K562 (cell line): ENCODE measurements around the gene C3. TPM values are rescaled to one million over a fixed set of nuclear protein-coding genes. Genes with fewer than 3 reads are reported as not detected.
A peak's percentile ranks its signal among the peaks of the same experiment; 100 is the strongest.

Experiments
- ATAC-seq: fragments of 200-7000 bp; cut with Tn5 transposase; 3 replicates; pipeline ENCODE4 v1.9.1; 2020; ENCODE audit warnings: moderate library complexity
- BruUV-seq: library from RNA; stranded (reverse); fragments of 400-500 nt; replicated peaks from 2 replicates; lab custom pipeline; 2021; lab: Mats Ljungman, UMichigan
- CTCF ChIA-PET: fragments of 300-600 bp; formaldehyde crosslinking; extraction: SDS; loops from one replicate; lab custom pipeline; 2021; ENCODE audit warnings: low intra/inter-chr PET ratio; lab: Yijun Ruan, JAX
- POLR2A ChIA-PET: fragments of 300-600, 350-650 bp; sonication (Branson Sonifier 250); formaldehyde crosslinking; extraction: SDS; loops from one replicate; lab custom pipeline; 2021; ENCODE audit warnings: antibody characterized with exemption, inconsistent platforms; lab: Yijun Ruan, JAX
- DNase-seq, 4 experiments: peaks; one replicate each; pipeline versions ENCODE4 v3.0.0 to v3.0.0-alpha.2; 2011 to 2018; ENCODE audit warnings: low spot score in 3 of 4, mixed read lengths in 3 of 4; ENCODE audit errors: extremely low read depth in 1 of 4
- FAIRE-seq: peaks from 2 replicates; lab custom pipeline; 2011; peaks lifted over from hg19 to GRCh38; lab: Jason Lieb, UNC
- H2AFZ ChIP-seq: 2 replicates; pipeline ENCODE4 v1.6.0; 2011; ENCODE audit warnings: low read depth, low read length, control low read depth, inconsistent platforms
- H3K27ac ChIP-seq: fragments of 200-600 bp; 3 replicates; pipeline ENCODE4 v1.8.0; 2011; ENCODE audit warnings: low read depth, mild to moderate bottlenecking, control low read depth, inconsistent platforms, low read length, moderate library complexity, mixed read lengths; ENCODE audit errors: extremely low read depth
- H3K27me3 ChIP-seq, 2 experiments: fragments of 300-600 bp in 1 of 2; 2 replicates in 1 of 2; 3 replicates in 1 of 2; pipeline versions ENCODE4 v1.6.0 to v1.8.0; 2011; ENCODE audit warnings: inconsistent platforms in 2 of 2, low read length in 2 of 2, mild to moderate bottlenecking in 1 of 2, mixed read lengths in 1 of 2, moderate library complexity in 1 of 2; ENCODE audit not compliant: control insufficient read depth in 2 of 2, insufficient read depth in 2 of 2
- H3K36me3 ChIP-seq: fragments of 300-600 bp; 3 replicates; pipeline ENCODE4 v1.8.0; 2011; ENCODE audit warnings: mild to moderate bottlenecking, low read length, inconsistent platforms; ENCODE audit not compliant: control insufficient read depth, insufficient read depth
- H3K4me1 ChIP-seq, 2 experiments: fragments of 200-600 bp in 1 of 2; replicated peaks in 1 of 2; 2 replicates in 1 of 2; 3 replicates in 1 of 2; pipeline versions ENCODE4 v1.5.1 to v1.8.0; 2011; ENCODE audit warnings: inconsistent platforms in 2 of 2, low read length in 2 of 2, mild to moderate bottlenecking in 1 of 2, mixed read lengths in 1 of 2, moderate library complexity in 1 of 2; ENCODE audit not compliant: control insufficient read depth in 2 of 2, insufficient read depth in 2 of 2
- H3K4me2 ChIP-seq: 2 replicates; pipeline ENCODE4 v1.6.1; 2011; ENCODE audit warnings: low read length, control low read depth, inconsistent platforms, mixed read lengths; ENCODE audit not compliant: insufficient read depth
- H3K4me3 ChIP-seq: fragments of 200-600 bp; sonication (generic), shearing (Covaris generic); 2 replicates; pipeline ENCODE4 v1.5.1; 2016; ENCODE audit warnings: control low read depth, inconsistent platforms
- H3K79me2 ChIP-seq: fragments of 200-600 bp; 3 replicates; pipeline ENCODE4 v1.8.0; 2011; ENCODE audit warnings: low read length, inconsistent platforms; ENCODE audit not compliant: control insufficient read depth, insufficient read depth
- H3K9ac ChIP-seq, 2 experiments: 2 replicates each; pipeline versions ENCODE4 v1.6.0 to v1.6.1; 2011; ENCODE audit warnings: low read depth in 2 of 2, low read length in 2 of 2, control low read depth in 1 of 2, inconsistent platforms in 1 of 2, mild to moderate bottlenecking in 1 of 2, mixed read lengths in 1 of 2; ENCODE audit not compliant: insufficient read depth in 1 of 2
- H3K9me1 ChIP-seq: one replicate; pipeline ENCODE4 v1.6.0; 2011; ENCODE audit warnings: inconsistent platforms, mild to moderate bottlenecking, low read length, moderate library complexity; ENCODE audit not compliant: control insufficient read depth, insufficient read depth
- H3K9me3 ChIP-seq: replicated peaks from 2 replicates; pipeline ENCODE4 v1.5.1; 2011; ENCODE audit warnings: low read depth, low read length, inconsistent platforms; ENCODE audit not compliant: control insufficient read depth, insufficient read depth
- H4K20me1 ChIP-seq: replicated peaks from 2 replicates; pipeline ENCODE4 v1.6.1; 2011; ENCODE audit warnings: low read length, inconsistent platforms, mixed read lengths; ENCODE audit not compliant: control insufficient read depth, insufficient read depth
- CBX2 ChIP-seq: fragments of 200-600 bp; sonication (generic); IDR thresholded peaks from one replicate; pipeline ENCODE4 v1.6.1; 2012; ENCODE audit warnings: mild to moderate bottlenecking, low read length, inconsistent platforms; ENCODE audit not compliant: insufficient read depth, poor library complexity, severe bottlenecking
- CTBP1 ChIP-seq: fragments of 450-650 bp; IDR thresholded peaks from 2 replicates; pipeline ENCODE4 v1.6.1; 2016; ENCODE audit warnings: borderline replicate concordance
- ESRRA ChIP-seq: fragments of 450-650 bp; IDR thresholded peaks from 2 replicates; pipeline ENCODE4 v1.6.1; 2014; ENCODE audit warnings: low read depth, mild to moderate bottlenecking, moderate library complexity, borderline replicate concordance
- FOXP4 ChIP-seq: sonication (generic); formaldehyde crosslinking; IDR thresholded peaks from 2 replicates; pipeline ENCODE4 v1.8.0; 2022; ENCODE audit warnings: mild to moderate bottlenecking, missing genetic modification reagents, borderline replicate concordance
- GATAD2B ChIP-seq: fragments of 450-650 bp; IDR thresholded peaks from 2 replicates; pipeline ENCODE4 v1.6.1; 2017; ENCODE audit warnings: mild to moderate bottlenecking, borderline replicate concordance
- LCOR ChIP-seq: sonication (generic); formaldehyde crosslinking; IDR thresholded peaks from 2 replicates; pipeline ENCODE4 v1.8.0; 2022; ENCODE audit warnings: mild to moderate bottlenecking, missing genetic modification reagents
- NCOA1 ChIP-seq: fragments of 450-650 bp; IDR thresholded peaks from 2 replicates; pipeline ENCODE4 v1.6.1; 2016; ENCODE audit warnings: low read depth
- PKNOX1 ChIP-seq: fragments of 450-650 bp; IDR thresholded peaks from 2 replicates; pipeline ENCODE4 v1.6.1; 2016
- TAF1 ChIP-seq: IDR thresholded peaks from 2 replicates; pipeline ENCODE4 v1.6.1; 2011; ENCODE audit warnings: mild to moderate bottlenecking, low read length, moderate library complexity; ENCODE audit not compliant: insufficient read depth, control insufficient read depth, severe bottlenecking; ENCODE audit errors: extremely low read depth
- TCF7L2 ChIP-seq: fragments of 150-350 bp; IDR thresholded peaks from 2 replicates; pipeline ENCODE4 v1.6.1; 2016; ENCODE audit warnings: low read depth, mild to moderate bottlenecking, low read length, moderate library complexity
- ZBTB5 ChIP-seq: fragments of 450-650 bp; IDR thresholded peaks from 2 replicates; pipeline ENCODE4 v1.6.1; 2017; ENCODE audit warnings: antibody characterized with exemption
- ZNF232 ChIP-seq: sonication (generic); formaldehyde crosslinking; IDR thresholded peaks from 2 replicates; pipeline ENCODE4 v1.8.0; 2022; ENCODE audit warnings: mild to moderate bottlenecking, missing genetic modification reagents
- ZNF695 ChIP-seq: fragments of 450-650 bp; formaldehyde crosslinking; IDR thresholded peaks from 2 replicates; pipeline ENCODE4 v1.4.0; 2020; ENCODE audit warnings: mild to moderate bottlenecking, moderate library complexity
- WGBS: fragments of 100-300 bp; shearing (Covaris generic); methylation state at CpG from one replicate; pipeline ENCODE4 v1.1.6; 2016; ENCODE audit warnings: low coverage, mixed read lengths; ENCODE audit not compliant: insufficient coverage; ENCODE audit errors: missing lambda C conversion rate; 5-methylcytosine and 5-hydroxymethylcytosine counted together
- in situ Hi-C: fragments of 300-500 bp; cut with MboI; formaldehyde crosslinking; loops from 4 replicates; pipeline ENCODE4 v1.15.0; 2018; ENCODE audit warnings: inconsistent platforms, mixed read lengths
- intact Hi-C: fragments of 100-400 bp; cut with micrococcal nuclease; formaldehyde crosslinking; loops from 2 replicates; pipeline ENCODE4 v1.14.2; 2022
- polyA plus RNA-seq, 8 experiments: library from polyadenylated mRNA; depleted of rRNA in 4 of 8; stranded (reverse) in 5 of 8; unstranded in 3 of 8; fragments of >200 nt; fragmentation: Nextera tagmentation in 2 of 8; fragmentation: Illumina TruSeq in 1 of 8; extraction: Ambion mirVana in 2 of 8; extraction: Trizol in 1 of 8; gene quantifications; 2 replicates each; pipeline versions ENCODE4 v1.2.1 to v1.2.3, GENCODE V29; 2011 to 2014; ENCODE audit warnings: inconsistent platforms in 1 of 8, missing spikeins in 1 of 8
- total RNA-seq, 7 experiments: library from RNA; depleted of rRNA in 6 of 7; stranded (reverse); fragments of >200 nt in 6 of 7; fragmentation: Illumina TruSeq in 2 of 7; extraction: Trizol in 2 of 7; gene quantifications; 2 replicates each; pipeline versions ENCODE4 v1.2.1 to v1.2.3, GENCODE V29; 2011 to 2021; ENCODE audit warnings: low replicate concordance in 1 of 7
- TF ChIP-seq, protein P1 (sequence below): sonication (generic); formaldehyde crosslinking; IDR thresholded peaks from 2 replicates; pipeline ENCODE4 v1.8.0; 2022; ENCODE audit warnings: missing genetic modification reagents, mild to moderate bottlenecking, moderate library complexity, borderline replicate concordance

C3 gene
- total and polyA plus RNA-seq, 9 of the 15 experiments (the other 6 are each of a cell fraction or from before 2014, with no cell fraction given), result 0.59 to 10.6 (median 2.2) TPM

DNA sequence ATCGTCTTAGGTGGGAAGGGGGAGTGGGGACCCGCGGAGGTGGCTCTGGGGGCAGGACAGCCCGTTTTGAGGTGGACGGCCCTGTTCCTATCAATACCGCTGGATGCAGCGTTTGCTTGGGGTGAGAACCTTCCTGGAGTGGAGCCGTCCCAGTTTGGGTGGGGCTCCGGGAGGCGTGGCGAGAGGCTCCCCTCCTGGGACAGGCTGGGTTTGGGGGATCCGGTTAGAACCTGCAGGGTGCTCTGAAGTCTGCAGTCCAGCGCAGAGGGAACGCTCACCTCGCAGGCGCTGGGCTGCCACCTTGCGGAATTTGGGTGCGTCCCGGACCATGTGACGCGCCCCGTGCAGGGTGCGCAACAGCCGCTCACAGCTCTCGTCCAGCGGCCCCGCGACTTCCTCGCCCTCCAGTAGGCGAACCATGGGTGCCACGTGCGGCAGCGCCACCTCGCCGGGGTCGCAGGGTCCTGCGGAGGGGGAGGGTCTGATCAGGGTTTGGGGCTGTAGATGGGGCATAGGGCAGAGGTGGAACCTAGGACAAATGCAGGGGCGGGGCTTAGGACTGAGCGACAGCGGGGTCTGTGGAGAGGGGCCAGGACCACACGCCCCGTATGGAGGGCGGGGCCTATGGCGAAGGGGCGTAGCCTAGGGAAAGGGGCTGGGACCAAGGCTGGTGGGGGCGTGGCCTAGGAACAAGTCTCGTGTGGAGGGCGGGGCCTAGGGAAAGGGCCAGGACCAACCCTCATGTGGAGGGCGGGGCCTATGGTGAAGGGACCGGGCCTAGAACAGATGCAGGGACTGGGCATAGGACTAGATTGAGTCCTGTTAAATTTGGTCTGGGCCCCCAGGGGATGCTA lies 33.0 kb upstream of the C3 start:
- ChIA-PET POLR2A (interaction anchor here (0.5 to 1.8 kb wide), 7 partner anchors 10 to 223 kb away, joined by 3 to 11 read pairs (median 3); partner anchors contain the start of genes SH2D3A and TNFSF9), CTCF (interaction anchor here (0.7 kb wide), 1 partner anchor 95 kb away, joined by 3 read pairs; no protein-coding TSS in a partner anchor)
- no peaks in the 10 kb centered on the region for H3K27me3 ChIP-seq
- BruUV-seq, result no TSS peak
- peaks cover 0 to 35% of the 10 kb centered on the region in 2 experiments; a peak in 3 of 5 replicates for H3K4me1 ChIP-seq
- no peaks in the 10 kb centered on the region for H4K20me1 ChIP-seq
- no peaks in the 10 kb centered on the region for H3K9me1 ChIP-seq
- DNase-seq (peak; percentile 95 to 97 (median 96)), ATAC-seq (peak; percentile 96), FAIRE-seq (peak; percentile 98)
- H3K9me3 ChIP-seq, result no peaks in the 10 kb centered on the region
- H2AFZ ChIP-seq, result peak overlapping the region; percentile 90
- intact Hi-C loops (loop anchor here (1.0 kb wide), 1 partner anchor 16 kb away; the partner anchor contains the start of gene GPR108), in situ Hi-C loops (no loop called here)
- peak overlapping the region; percentile 74 for H3K4me2 ChIP-seq
- no peaks in the 10 kb centered on the region for H3K79me2 ChIP-seq
- H3K9ac ChIP-seq, result peak overlapping the region; percentile 58 to 87; a peak in 3 of 4 replicates
- 2% methylated on average over 42 of the region's 50 CpGs for WGBS
- H3K36me3 ChIP-seq, result peaks cover 53% of the 10 kb centered on the region; the same call in 2 of the 3 replicates
- peak overlapping the region; percentile 36 for H3K4me3 ChIP-seq
- H3K27ac ChIP-seq, result peak overlapping the region; percentile 77
- TF ChIP-seq NCOA1 (peak; percentile 27; the same call in 1 of the 2 replicates), ZBTB5 (no peak), CBX2 (no peak), TAF1 (peak; percentile 36), ESRRA (peak; percentile 71; the same call in 1 of the 2 replicates), LCOR (CRISPR knock-in tag) (peak; percentile 90), CTBP1 (peak; percentile 97), ZNF695 (CRISPR knock-in tag) (no peak), GATAD2B (no peak), FOXP4 (CRISPR knock-in tag) (peak; percentile 31; the same call in 1 of the 2 replicates), TCF7L2 (0 out of 2 replicates have a peak, but pooled peaks have one; percentile 21), PKNOX1 (peak; percentile 96), ZNF232 (CRISPR knock-in tag) (0 out of 2 replicates have a peak, but pooled peaks have one; percentile 16)
- TF ChIP-seq, protein P1, sequence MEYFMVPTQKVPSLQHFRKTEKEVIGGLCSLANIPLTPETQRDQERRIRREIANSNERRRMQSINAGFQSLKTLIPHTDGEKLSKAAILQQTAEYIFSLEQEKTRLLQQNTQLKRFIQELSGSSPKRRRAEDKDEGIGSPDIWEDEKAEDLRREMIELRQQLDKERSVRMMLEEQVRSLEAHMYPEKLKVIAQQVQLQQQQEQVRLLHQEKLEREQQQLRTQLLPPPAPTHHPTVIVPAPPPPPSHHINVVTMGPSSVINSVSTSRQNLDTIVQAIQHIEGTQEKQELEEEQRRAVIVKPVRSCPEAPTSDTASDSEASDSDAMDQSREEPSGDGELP (CRISPR knock-in tag), result peak; percentile 97
